ENCODE results near the gene CTU1. TPM values are rescaled to one million over a fixed set of nuclear protein-coding genes. Genes with fewer than 3 reads are reported as not detected.

The CTU1 gene
- total RNA-seq, 1 experiment from 2014 or later: 9.3 TPM

DNA sequence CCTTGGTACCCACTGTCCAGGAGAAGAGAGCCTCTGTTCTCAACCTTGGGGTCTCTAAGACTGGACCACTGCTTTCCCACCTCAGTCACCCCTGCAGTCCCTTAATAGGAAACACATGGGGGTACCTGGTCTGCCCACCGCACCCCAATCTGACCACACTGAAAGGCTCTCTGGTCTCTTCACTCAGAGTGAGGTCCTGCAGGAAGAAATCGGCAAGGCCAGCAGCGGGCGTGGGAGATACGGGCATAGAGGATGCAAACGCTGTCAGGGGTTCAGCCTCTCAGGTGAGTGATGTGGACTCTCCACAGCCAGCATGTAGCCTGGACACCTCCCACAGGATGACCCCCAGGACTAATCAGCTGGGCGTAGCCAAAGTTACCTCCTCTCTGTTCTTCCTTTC, 20.0 kb upstream of the CTU1 start:
- Histone ChIP-seq H3K27ac (ENCODE audit: low read length) (no peak overlapping the region), H3K4me3 (ENCODE audit: low read depth in 2 of 2, low read length in 2 of 2) (no peak overlapping the region), H3K36me3 (ENCODE audit: control insufficient read depth, insufficient read depth, low read length) (no peaks in the 10 kb centered on the region), H3K4me1 (ENCODE audit: control insufficient read depth, insufficient read depth, low read length) (no peaks in the 10 kb centered on the region), H3K27me3 (ENCODE audit: control insufficient read depth, insufficient read depth, low read length) (no peaks in the 10 kb centered on the region), H3K9me3 (ENCODE audit: control insufficient read depth, insufficient read depth, low read depth, low read length) (no peaks in the 10 kb centered on the region)
- no peak for ATAC-seq
- no peak for TF ChIP-seq SIN3A (IDR thresholded peaks at IDR 0.05; ENCODE audit: borderline replicate concordance, insufficient read depth, low read depth, low read length)
- TF ChIP-seq, protein P1, sequence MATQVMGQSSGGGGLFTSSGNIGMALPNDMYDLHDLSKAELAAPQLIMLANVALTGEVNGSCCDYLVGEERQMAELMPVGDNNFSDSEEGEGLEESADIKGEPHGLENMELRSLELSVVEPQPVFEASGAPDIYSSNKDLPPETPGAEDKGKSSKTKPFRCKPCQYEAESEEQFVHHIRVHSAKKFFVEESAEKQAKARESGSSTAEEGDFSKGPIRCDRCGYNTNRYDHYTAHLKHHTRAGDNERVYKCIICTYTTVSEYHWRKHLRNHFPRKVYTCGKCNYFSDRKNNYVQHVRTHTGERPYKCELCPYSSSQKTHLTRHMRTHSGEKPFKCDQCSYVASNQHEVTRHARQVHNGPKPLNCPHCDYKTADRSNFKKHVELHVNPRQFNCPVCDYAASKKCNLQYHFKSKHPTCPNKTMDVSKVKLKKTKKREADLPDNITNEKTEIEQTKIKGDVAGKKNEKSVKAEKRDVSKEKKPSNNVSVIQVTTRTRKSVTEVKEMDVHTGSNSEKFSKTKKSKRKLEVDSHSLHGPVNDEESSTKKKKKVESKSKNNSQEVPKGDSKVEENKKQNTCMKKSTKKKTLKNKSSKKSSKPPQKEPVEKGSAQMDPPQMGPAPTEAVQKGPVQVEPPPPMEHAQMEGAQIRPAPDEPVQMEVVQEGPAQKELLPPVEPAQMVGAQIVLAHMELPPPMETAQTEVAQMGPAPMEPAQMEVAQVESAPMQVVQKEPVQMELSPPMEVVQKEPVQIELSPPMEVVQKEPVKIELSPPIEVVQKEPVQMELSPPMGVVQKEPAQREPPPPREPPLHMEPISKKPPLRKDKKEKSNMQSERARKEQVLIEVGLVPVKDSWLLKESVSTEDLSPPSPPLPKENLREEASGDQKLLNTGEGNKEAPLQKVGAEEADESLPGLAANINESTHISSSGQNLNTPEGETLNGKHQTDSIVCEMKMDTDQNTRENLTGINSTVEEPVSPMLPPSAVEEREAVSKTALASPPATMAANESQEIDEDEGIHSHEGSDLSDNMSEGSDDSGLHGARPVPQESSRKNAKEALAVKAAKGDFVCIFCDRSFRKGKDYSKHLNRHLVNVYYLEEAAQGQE (IDR thresholded peaks at IDR 0.05; ENCODE audit: insufficient read depth in 1 of 2, low read depth in 2 of 2, low read length in 1 of 2): no peak
- TF ChIP-seq, protein P2, sequence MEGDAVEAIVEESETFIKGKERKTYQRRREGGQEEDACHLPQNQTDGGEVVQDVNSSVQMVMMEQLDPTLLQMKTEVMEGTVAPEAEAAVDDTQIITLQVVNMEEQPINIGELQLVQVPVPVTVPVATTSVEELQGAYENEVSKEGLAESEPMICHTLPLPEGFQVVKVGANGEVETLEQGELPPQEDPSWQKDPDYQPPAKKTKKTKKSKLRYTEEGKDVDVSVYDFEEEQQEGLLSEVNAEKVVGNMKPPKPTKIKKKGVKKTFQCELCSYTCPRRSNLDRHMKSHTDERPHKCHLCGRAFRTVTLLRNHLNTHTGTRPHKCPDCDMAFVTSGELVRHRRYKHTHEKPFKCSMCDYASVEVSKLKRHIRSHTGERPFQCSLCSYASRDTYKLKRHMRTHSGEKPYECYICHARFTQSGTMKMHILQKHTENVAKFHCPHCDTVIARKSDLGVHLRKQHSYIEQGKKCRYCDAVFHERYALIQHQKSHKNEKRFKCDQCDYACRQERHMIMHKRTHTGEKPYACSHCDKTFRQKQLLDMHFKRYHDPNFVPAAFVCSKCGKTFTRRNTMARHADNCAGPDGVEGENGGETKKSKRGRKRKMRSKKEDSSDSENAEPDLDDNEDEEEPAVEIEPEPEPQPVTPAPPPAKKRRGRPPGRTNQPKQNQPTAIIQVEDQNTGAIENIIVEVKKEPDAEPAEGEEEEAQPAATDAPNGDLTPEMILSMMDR (IDR thresholded peaks at IDR 0.05): no peak
- no peak for TF ChIP-seq TCF7L2 (IDR thresholded peaks at IDR 0.05; ENCODE audit: low read depth, low read length)
- TF ChIP-seq POLR2AphosphoS5 (IDR thresholded peaks at IDR 0.05; ENCODE audit: low read depth, low read length): no peak
- DNase-seq (ENCODE audit: low read depth, low spot score): no peak
- CTCF ChIA-PET: no interaction called here
- no TSS peak for BruUV-seq (replicated peaks)
- in situ Hi-C loops (cut with HindIII; ENCODE audit: low pct_unique_long_range_greater_than_20kb, low sequenced_read_pairs): no loop called here
- POLR2A ChIA-PET: no interaction called here
- intact Hi-C loops (cut with micrococcal nuclease; ENCODE audit: unreplicated experiment): no loop called here

DNA sequence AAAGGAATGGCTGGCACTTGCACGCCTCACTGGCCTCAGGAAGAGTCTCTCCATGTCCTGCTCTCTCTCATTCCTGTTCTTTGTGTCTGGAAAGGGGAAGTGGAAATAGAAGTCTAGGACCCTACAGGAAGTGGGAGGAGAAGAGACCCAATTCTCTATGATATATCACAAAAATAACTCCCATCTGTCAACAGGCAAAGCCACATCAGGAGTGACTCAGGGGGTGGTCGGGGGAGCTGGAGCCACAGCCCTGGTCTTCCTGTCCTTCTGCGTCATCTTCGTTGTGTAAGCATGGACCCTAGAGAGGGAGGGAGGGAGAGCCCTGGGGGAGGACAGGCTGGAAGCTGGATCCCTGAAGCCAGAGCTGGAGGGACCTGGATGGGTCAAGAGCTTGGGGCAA, 19.5 kb upstream of the CTU1 start:
- no peaks in the 10 kb centered on the region for H3K4me1 ChIP-seq (ENCODE audit: control insufficient read depth, insufficient read depth, low read length)
- ATAC-seq (no peak), DNase-seq (ENCODE audit: low read depth, low spot score) (no peak)
- intact Hi-C loops (cut with micrococcal nuclease; ENCODE audit: unreplicated experiment) (no loop called here), in situ Hi-C loops (cut with HindIII; ENCODE audit: low pct_unique_long_range_greater_than_20kb, low sequenced_read_pairs) (no loop called here)
- TF ChIP-seq SIN3A (IDR thresholded peaks at IDR 0.05; ENCODE audit: borderline replicate concordance, insufficient read depth, low read depth, low read length) (no peak), POLR2AphosphoS5 (IDR thresholded peaks at IDR 0.05; ENCODE audit: low read depth, low read length) (no peak), TCF7L2 (IDR thresholded peaks at IDR 0.05; ENCODE audit: low read depth, low read length) (no peak)
- TF ChIP-seq, protein P1 (IDR thresholded peaks at IDR 0.05; ENCODE audit: insufficient read depth in 1 of 2, low read depth in 2 of 2, low read length in 1 of 2): no peak
- TF ChIP-seq, protein P2 (IDR thresholded peaks at IDR 0.05): no peak
- H3K27ac ChIP-seq (ENCODE audit: low read length): no peak overlapping the region
- H3K36me3 ChIP-seq (ENCODE audit: control insufficient read depth, insufficient read depth, low read length): no peaks in the 10 kb centered on the region
- H3K4me3 ChIP-seq (ENCODE audit: low read depth in 2 of 2, low read length in 2 of 2): no peak overlapping the region
- ChIA-PET CTCF (no interaction called here), POLR2A (no interaction called here)
- no TSS peak for BruUV-seq (replicated peaks)
- no peaks in the 10 kb centered on the region for H3K9me3 ChIP-seq (ENCODE audit: control insufficient read depth, insufficient read depth, low read depth, low read length)
- no peaks in the 10 kb centered on the region for H3K27me3 ChIP-seq (ENCODE audit: control insufficient read depth, insufficient read depth, low read length)

Measured in Panc1 (cell line).